HCT116 (cell line): ENCODE data around the gene SEMA3B. TPM values are rescaled to one million over a fixed set of nuclear protein-coding genes. Genes with fewer than 3 reads are reported as not detected.

Source experiments
- ATAC-seq: fragments of 200-7000 bp; cut with Tn5 transposase; 2 replicates; pipeline ENCODE4 v1.9.1; 2020; ENCODE audit warnings: mild to moderate bottlenecking, moderate library complexity
- BruUV-seq: library from RNA; stranded (reverse); fragments of 400-500 nt; replicated peaks from 2 replicates; lab custom pipeline; 2021; lab: Mats Ljungman, UMichigan
- CTCF ChIA-PET: fragments of 300-600 bp; sonication (Branson Sonifier 250); formaldehyde crosslinking; loops from one replicate; lab custom pipeline; 2021; ENCODE audit warnings: antibody characterized with exemption; lab: Charles Lee
- POLR2A ChIA-PET: fragments of 300-600, 350-600 bp; sonication (Branson Sonifier 250); formaldehyde crosslinking; loops from one replicate; lab custom pipeline; 2021; ENCODE audit warnings: antibody characterized with exemption; lab: Charles Lee
- RAD21 ChIA-PET, 2 experiments: fragments of 300-600 bp; sonication (Branson Sonifier 250); formaldehyde crosslinking; loops; one replicate each; lab custom pipeline; 2023; ENCODE audit warnings: low total read pairs in 2 of 2; ENCODE audit not compliant: uncharacterized antibody in 2 of 2, unreplicated experiment in 2 of 2, low non-redundant PET in 1 of 2; lab: Charles Lee
- DNase-seq: peaks from one replicate; pipeline ENCODE4 v3.0.0-alpha.2; 2010; ENCODE audit warnings: low read depth, low spot score
- H2AFZ ChIP-seq: fragments of 200-600 bp; shearing (Covaris generic), sonication (generic); 2 replicates; pipeline ENCODE4 v1.6.1; 2017; ENCODE audit warnings: low read depth, mixed run types, mixed read lengths, antibody characterized with exemption, low read length; ENCODE audit not compliant: poor library complexity, severe bottlenecking
- H3K27ac ChIP-seq: 2 replicates; pipeline ENCODE4 v1.5.1; 2012; ENCODE audit warnings: low read depth, low read length
- H3K27me3 ChIP-seq: fragments of 200-600 bp; sonication (generic); 2 replicates; pipeline ENCODE4 v1.6.1; 2016; ENCODE audit warnings: mixed run types, low read length, mixed read lengths; ENCODE audit not compliant: insufficient read depth
- H3K36me3 ChIP-seq, 2 experiments: fragments of 200-500 bp in 1 of 2; fragments of 200-600 bp in 1 of 2; sonication (Bioruptor generic) in 1 of 2; sonication (generic) in 1 of 2; 2 replicates each; pipeline versions ENCODE4 v1.5.1 to v1.6.1; 2014 to 2016; ENCODE audit warnings: low read length in 2 of 2, inconsistent platforms in 1 of 2, mixed read lengths in 1 of 2, mixed run types in 1 of 2; ENCODE audit not compliant: insufficient read depth in 2 of 2, control insufficient read depth in 1 of 2
- H3K4me1 ChIP-seq, 2 experiments: fragments of 200-600 bp in 1 of 2; sonication (generic) in 1 of 2; 2 replicates each; pipeline versions ENCODE4 v1.5.1 to v1.6.1; 2012 to 2017; ENCODE audit warnings: low read length in 2 of 2, inconsistent platforms in 1 of 2, mild to moderate bottlenecking in 1 of 2, mixed read lengths in 1 of 2, mixed run types in 1 of 2, moderate library complexity in 1 of 2; ENCODE audit not compliant: insufficient read depth in 2 of 2, control insufficient read depth in 1 of 2
- H3K4me2 ChIP-seq: fragments of 200-600 bp; sonication (generic); 2 replicates; pipeline ENCODE4 v1.6.1; 2017; ENCODE audit warnings: mixed run types, low read length, mixed read lengths
- H3K4me3 ChIP-seq, 2 experiments: fragments of 200-600 bp in 1 of 2; sonication (generic) in 1 of 2; replicated peaks in 1 of 2; 2 replicates each; pipeline ENCODE4 v1.5.1; 2011 to 2016; ENCODE audit warnings: low read length in 2 of 2, control low read depth in 1 of 2, low read depth in 1 of 2, mild to moderate bottlenecking in 1 of 2, mixed read lengths in 1 of 2, mixed run types in 1 of 2
- H3K79me2 ChIP-seq: fragments of 200-600 bp; sonication (generic); 2 replicates; pipeline ENCODE4 v1.6.1; 2017; ENCODE audit warnings: mild to moderate bottlenecking, mixed run types, low read length, moderate library complexity, mixed read lengths; ENCODE audit not compliant: insufficient read depth
- H3K9ac ChIP-seq: fragments of 200-600 bp; sonication (generic); 2 replicates; pipeline ENCODE4 v1.6.1; 2016; ENCODE audit warnings: low read length, mixed read lengths
- H3K9me2 ChIP-seq: fragments of 200-600 bp; sonication (generic), shearing (Covaris generic); 2 replicates; pipeline ENCODE4 v1.6.1; 2017; ENCODE audit warnings: mixed run types, mild to moderate bottlenecking, moderate library complexity; ENCODE audit not compliant: insufficient read depth
- H3K9me3 ChIP-seq, 2 experiments: fragments of 200-500 bp in 1 of 2; fragments of 200-600 bp in 1 of 2; sonication (Bioruptor generic) in 1 of 2; sonication (generic) in 1 of 2; 2 replicates each; pipeline ENCODE4 v1.6.1; 2014 to 2017; ENCODE audit warnings: low read length in 2 of 2, mixed read lengths in 2 of 2, inconsistent platforms in 1 of 2, low read depth in 1 of 2, mild to moderate bottlenecking in 1 of 2, mixed run types in 1 of 2, moderate library complexity in 1 of 2; ENCODE audit not compliant: control insufficient read depth in 1 of 2, insufficient read depth in 1 of 2
- H4K20me1 ChIP-seq: fragments of 200-600 bp; sonication (generic), shearing (Covaris generic); 2 replicates; pipeline ENCODE4 v1.6.1; 2017; ENCODE audit warnings: mixed run types, mild to moderate bottlenecking, moderate library complexity; ENCODE audit not compliant: insufficient read depth
- CBX3 ChIP-seq: IDR thresholded peaks from 2 replicates; pipeline ENCODE4 v1.6.1; 2012; ENCODE audit warnings: low read depth
- EGR1 ChIP-seq: IDR thresholded peaks from 2 replicates; pipeline ENCODE4 v1.6.1; 2012; ENCODE audit warnings: low read depth
- ELF1 ChIP-seq: IDR thresholded peaks from 2 replicates; pipeline ENCODE4 v1.6.1; 2012; ENCODE audit warnings: low read depth, borderline replicate concordance
- EZH2phosphoT487 ChIP-seq: fragments of 200-600 bp; IDR thresholded peaks from 2 replicates; pipeline ENCODE4 v1.6.1; 2018; ENCODE audit warnings: antibody characterized with exemption, borderline replicate concordance
- FOSL1 ChIP-seq: IDR thresholded peaks from 2 replicates; pipeline ENCODE4 v1.6.1; 2012; ENCODE audit warnings: low read depth
- POLR2A ChIP-seq: IDR thresholded peaks from 2 replicates; pipeline ENCODE4 v1.7.0; 2011; ENCODE audit warnings: borderline replicate concordance; ENCODE audit not compliant: insufficient read depth, insufficient read length; ENCODE audit errors: extremely low read depth
- POLR2AphosphoS5 ChIP-seq: IDR thresholded peaks from 2 replicates; pipeline ENCODE4 v1.6.1; 2011; ENCODE audit warnings: mild to moderate bottlenecking, low read depth, low read length, moderate library complexity
- SIN3A ChIP-seq: IDR thresholded peaks from 2 replicates; pipeline ENCODE4 v1.6.1; 2012; ENCODE audit warnings: low read depth
- SP1 ChIP-seq: IDR thresholded peaks from 2 replicates; pipeline ENCODE4 v1.6.1; 2012; ENCODE audit warnings: low read depth
- SRF ChIP-seq: IDR thresholded peaks from 2 replicates; pipeline ENCODE4 v1.6.1; 2012; ENCODE audit warnings: low read depth
- YY1 ChIP-seq: IDR thresholded peaks from 2 replicates; pipeline ENCODE4 v1.6.1; 2011; ENCODE audit warnings: low read length, low read depth, moderate library complexity, mild to moderate bottlenecking; ENCODE audit not compliant: insufficient replicate concordance; ENCODE audit errors: extremely low read depth
- ZFX ChIP-seq: fragments of 450-650 bp; IDR thresholded peaks from 2 replicates; pipeline ENCODE4 v1.6.1; 2017
- ZNF274 ChIP-seq: fragments of 200-500 bp; sonication (Bioruptor generic); IDR thresholded peaks from 2 replicates; pipeline ENCODE4 v1.6.1; 2014; ENCODE audit warnings: mild to moderate bottlenecking, low read depth, low read length, inconsistent platforms
- intact Hi-C: fragments of 100-400 bp; cut with micrococcal nuclease; formaldehyde crosslinking; loops from 2 replicates; pipeline ENCODE4 v1.10.0; 2022
- total RNA-seq: library from RNA; stranded (reverse); gene quantifications from one replicate; pipeline ENCODE4 v1.2.1, GENCODE V29; 2021; ENCODE audit not compliant: unreplicated experiment
- TF ChIP-seq, protein P1 (sequence below): IDR thresholded peaks from 2 replicates; pipeline ENCODE4 v1.6.1; 2012
- TF ChIP-seq, protein P2 (sequence below), 3 experiments: fragments of 200-600 bp in 1 of 3; sonication (generic) in 1 of 3; IDR thresholded peaks in 2 of 3; conservative IDR thresholded peaks in 1 of 3; 2 replicates each; pipeline ENCODE4 v1.5.1; 2012 to 2017; ENCODE audit warnings: low read depth in 2 of 3, low read length in 2 of 3, antibody characterized with exemption in 1 of 3, borderline replicate concordance in 1 of 3, control low read depth in 1 of 3, mild to moderate bottlenecking in 1 of 3, mixed read lengths in 1 of 3, mixed run types in 1 of 3, moderate library complexity in 1 of 3; ENCODE audit not compliant: insufficient read depth in 1 of 3

SEMA3B gene
- total RNA-seq, 1 experiment from 2014 or later = 46.2 TPM

DNA sequence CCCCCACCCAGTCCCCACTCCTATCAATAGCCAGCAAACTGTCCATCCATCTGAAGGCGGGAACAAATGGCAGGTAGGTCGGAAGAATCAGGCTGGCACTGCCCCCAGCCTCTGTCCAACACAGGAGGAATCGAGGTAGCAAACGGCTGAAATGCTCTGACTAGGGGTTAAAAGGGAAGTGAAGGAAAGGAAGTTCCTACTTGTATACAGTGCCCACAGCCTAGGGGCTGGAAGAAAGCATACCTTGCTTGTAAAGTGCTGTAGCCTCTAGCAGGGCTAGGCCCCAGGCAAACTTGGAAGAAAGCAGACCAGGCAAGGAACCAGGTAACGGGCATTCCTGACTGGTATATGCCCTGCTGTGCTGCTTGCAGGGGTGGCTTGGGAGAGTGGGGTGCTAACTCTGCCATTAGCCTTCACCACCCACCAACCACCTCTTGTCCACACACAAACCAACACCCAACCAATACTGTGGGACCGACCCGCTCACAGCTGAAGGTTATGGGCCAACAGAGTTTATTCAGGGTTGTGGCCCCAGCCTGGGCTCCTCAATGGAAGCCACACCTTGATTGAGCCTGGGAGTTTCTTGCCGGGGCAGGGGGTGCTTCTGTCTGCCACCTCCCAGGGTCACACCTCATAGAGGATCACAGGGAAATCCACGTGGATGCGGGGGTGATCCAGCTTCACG is 56.7 kb downstream of the SEMA3B start:
- Histone ChIP-seq H2AFZ (no peak overlapping the region), H3K79me2 (peaks cover 33% of the 10 kb centered on the region), H4K20me1 (no peaks in the 10 kb centered on the region), H3K9me2 (no peaks in the 10 kb centered on the region), H3K4me1 (peaks cover 23 to 47% of the 10 kb centered on the region in 2 experiments), H3K36me3 (peaks cover 20 to 21% of the 10 kb centered on the region in 2 experiments; a peak in 3 of 4 replicates), H3K4me3 (no peak overlapping the region), H3K4me2 (no peak overlapping the region), H3K27me3 (no peaks in the 10 kb centered on the region), H3K9me3 (no peaks in the 10 kb centered on the region), H3K27ac (no peak overlapping the region), H3K9ac (no peak overlapping the region)
- RAD21 ChIA-PET = no interaction called here
- TF ChIP-seq, protein P1, sequence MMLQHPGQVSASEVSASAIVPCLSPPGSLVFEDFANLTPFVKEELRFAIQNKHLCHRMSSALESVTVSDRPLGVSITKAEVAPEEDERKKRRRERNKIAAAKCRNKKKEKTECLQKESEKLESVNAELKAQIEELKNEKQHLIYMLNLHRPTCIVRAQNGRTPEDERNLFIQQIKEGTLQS = no peak
- TF ChIP-seq ZFX (no peak), SIN3A (no peak), SP1 (no peak), EZH2phosphoT487 (no peak), ELF1 (no peak), POLR2AphosphoS5 (no peak), FOSL1 (no peak), EGR1 (no peak), ZNF274 (no peak), POLR2A (no peak), CBX3 (no peak), SRF (no peak), YY1 (no peak)
- TF ChIP-seq, protein P2, sequence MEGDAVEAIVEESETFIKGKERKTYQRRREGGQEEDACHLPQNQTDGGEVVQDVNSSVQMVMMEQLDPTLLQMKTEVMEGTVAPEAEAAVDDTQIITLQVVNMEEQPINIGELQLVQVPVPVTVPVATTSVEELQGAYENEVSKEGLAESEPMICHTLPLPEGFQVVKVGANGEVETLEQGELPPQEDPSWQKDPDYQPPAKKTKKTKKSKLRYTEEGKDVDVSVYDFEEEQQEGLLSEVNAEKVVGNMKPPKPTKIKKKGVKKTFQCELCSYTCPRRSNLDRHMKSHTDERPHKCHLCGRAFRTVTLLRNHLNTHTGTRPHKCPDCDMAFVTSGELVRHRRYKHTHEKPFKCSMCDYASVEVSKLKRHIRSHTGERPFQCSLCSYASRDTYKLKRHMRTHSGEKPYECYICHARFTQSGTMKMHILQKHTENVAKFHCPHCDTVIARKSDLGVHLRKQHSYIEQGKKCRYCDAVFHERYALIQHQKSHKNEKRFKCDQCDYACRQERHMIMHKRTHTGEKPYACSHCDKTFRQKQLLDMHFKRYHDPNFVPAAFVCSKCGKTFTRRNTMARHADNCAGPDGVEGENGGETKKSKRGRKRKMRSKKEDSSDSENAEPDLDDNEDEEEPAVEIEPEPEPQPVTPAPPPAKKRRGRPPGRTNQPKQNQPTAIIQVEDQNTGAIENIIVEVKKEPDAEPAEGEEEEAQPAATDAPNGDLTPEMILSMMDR (IDR thresholded peaks at IDR 0.05 in 2 of 3, conservative IDR thresholded peaks at IDR 0.05 in 1 of 3; ENCODE audit: borderline replicate concordance in 1 of 3, insufficient read depth in 1 of 3, low read depth in 2 of 3, low read length in 2 of 3) = no peak
- DNase-seq (no peak), ATAC-seq (no peak)
- intact Hi-C loops = loop anchor here (2.0 kb wide), 1 partner anchor 65 kb away; no protein-coding TSS in a partner anchor
- POLR2A ChIA-PET = interaction anchor here (0.6 kb wide), 1 partner anchor 12 kb away, joined by 3 read pairs; no protein-coding TSS in a partner anchor
- CTCF ChIA-PET = interaction anchor here (1.3 to 1.8 kb wide), 2 partner anchors 33 to 56 kb away, joined by 4 to 8 read pairs; partner anchors contain the start of genes IFRD2 and SEMA3B
- BruUV-seq = no TSS peak
